ENCODE measurements around the gene HSP90AB1. TPM values are rescaled to one million over a fixed set of nuclear protein-coding genes. Genes with fewer than 3 reads are reported as not detected.

HSP90AB1 gene
- polyA plus RNA-seq, 12 donors, result 766 to 1,134 (median 924) TPM; not detected in 1

- DNase-seq, result peak; percentile 92
Observed at GRCh38 chr6:44265007-44265721, 18.3 kb downstream of the HSP90AB1 start, which contains the start of gene NFKBIE. Gene NFKBIE, minus strand, starts transcription at chr6:44265551. Its CDS starts 205 bp downstream, at chr6:44265346.

- no peak for DNase-seq
Observed at GRCh38 chr6:44265722-44266233, 18.9 kb downstream of the HSP90AB1 start.

- DNase-seq, result no peak
Observed at GRCh38 chr6:44266347-44266746, 19.4 kb downstream of the HSP90AB1 start.

- no peak for DNase-seq
Observed at GRCh38 chr6:44267252-44267651, 20.4 kb downstream of the HSP90AB1 start.

GRCh38 chr6:44268095-44268628 lies 21.3 kb downstream of the HSP90AB1 start:
- DNase-seq, result no peak

GRCh38 chr6:44269178-44269920 lies 22.4 kb downstream of the HSP90AB1 start:
- no peak for DNase-seq

- DNase-seq, result no peak
Observed at GRCh38 chr6:44269921-44270525, 23.1 kb downstream of the HSP90AB1 start, which contains the start of gene TMEM151B. Gene TMEM151B, plus strand, starts transcription at chr6:44270450. Its CDS starts 293 bp downstream, at chr6:44270743.

GRCh38 chr6:44270526-44271405 lies 23.9 kb downstream of the HSP90AB1 start:
- DNase-seq, result no peak

GRCh38 chr6:44271406-44271723 lies 24.5 kb downstream of the HSP90AB1 start:
- no peak for DNase-seq

GRCh38 chr6:44271914-44272313 lies 25.0 kb downstream of the HSP90AB1 start:
- DNase-seq, result no peak

- no peak for DNase-seq
Observed at GRCh38 chr6:44272529-44272928, 25.6 kb downstream of the HSP90AB1 start.

- no peak for DNase-seq
Observed at GRCh38 chr6:44272999-44273566, 26.2 kb downstream of the HSP90AB1 start.

- no peak for DNase-seq
Observed at GRCh38 chr6:44273617-44274016, 26.7 kb downstream of the HSP90AB1 start.

- no peak for DNase-seq
Observed at GRCh38 chr6:44275271-44275748, 28.4 kb downstream of the HSP90AB1 start.

- DNase-seq, result no peak
Observed at GRCh38 chr6:44275749-44276648, 29.1 kb downstream of the HSP90AB1 start.

GRCh38 chr6:44276667-44277640 lies 30.1 kb downstream of the HSP90AB1 start:
- no peak for DNase-seq

- no peak for DNase-seq
Observed at GRCh38 chr6:44277763-44278162, 30.9 kb downstream of the HSP90AB1 start.

GRCh38 chr6:44278315-44278714 lies 31.4 kb downstream of the HSP90AB1 start:
- DNase-seq, result no peak

Data from muscle of arm (tissue), 12 donors.